ENCODE results near the gene TCEAL6.
"Not testable (repeated sequence)": the region's sequence is repeated elsewhere in the genome, so short reads cannot be mapped to it uniquely, and the experiment has no call there.

The TCEAL6 gene

DNA sequence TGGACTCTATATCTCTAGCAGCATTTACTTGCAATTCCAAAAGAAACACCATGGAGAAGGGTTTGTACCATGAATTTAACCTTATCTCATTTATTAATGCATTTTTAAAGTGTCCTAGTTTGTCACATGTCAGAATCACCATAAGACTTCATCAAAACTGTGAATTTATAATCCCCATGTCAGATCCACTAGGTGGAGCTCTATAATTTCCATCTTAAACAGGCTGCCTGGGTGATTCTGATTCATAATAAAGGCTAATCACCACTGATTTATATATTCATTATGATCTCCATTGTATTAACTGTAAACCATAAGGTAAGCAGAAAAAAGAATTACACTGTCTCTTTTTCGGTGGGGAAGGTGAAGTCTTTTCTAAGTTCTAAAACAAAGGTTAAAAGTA is 12.8 kb downstream of the TCEAL6 start:
- Histone ChIP-seq H3K9ac (ENCODE audit: insufficient read length) (no peak overlapping the region), H3K9me3 (ENCODE audit: low read depth, low read length) (no peaks in the 10 kb centered on the region), H3K27ac (no peak overlapping the region), H3K36me3 (ENCODE audit: insufficient read depth, low read length) (no peaks in the 10 kb centered on the region), H3K4me3 (no peak overlapping the region)
- no peak for DNase-seq (ENCODE audit: low read depth, low spot score)
- no peak for TF ChIP-seq EZH2 (IDR thresholded peaks at IDR 0.05)
- TF ChIP-seq POLR2AphosphoS5 (IDR thresholded peaks at IDR 0.05; ENCODE audit: borderline replicate concordance, low read depth, low read length): no peak
- no peak for TF ChIP-seq FOXP2 (optimal IDR thresholded peaks at IDR 0.05; ENCODE audit: control extremely low read depth, extremely low read length, insufficient read depth)

DNA sequence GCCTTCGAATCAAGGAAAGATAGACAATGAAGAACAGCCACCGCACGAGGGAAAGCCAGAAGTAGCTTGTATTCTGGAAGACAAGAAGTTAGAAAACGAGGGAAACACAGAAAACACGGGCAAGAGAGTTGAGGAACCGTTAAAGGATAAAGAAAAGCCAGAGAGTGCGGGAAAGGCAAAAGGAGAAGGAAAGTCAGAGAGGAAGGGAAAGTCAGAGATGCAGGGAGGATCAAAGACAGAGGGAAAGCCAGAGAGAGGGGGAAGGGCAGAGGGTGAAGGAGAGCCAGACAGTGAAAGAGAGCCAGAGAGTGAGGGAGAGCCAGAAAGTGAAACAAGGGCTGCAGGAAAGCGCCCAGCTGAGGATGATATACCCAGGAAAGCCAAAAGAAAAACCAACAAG is 15.4 kb downstream of the TCEAL6 start:
- H3K36me3 ChIP-seq (ENCODE audit: insufficient read depth, low read length): no peaks in the 10 kb centered on the region
- no peak overlapping the region for H3K9ac ChIP-seq (ENCODE audit: insufficient read length)
- H3K9me3 ChIP-seq (ENCODE audit: low read depth, low read length): no peaks in the 10 kb centered on the region
- no peak for DNase-seq (ENCODE audit: low read depth, low spot score)
- no peak overlapping the region for H3K4me3 ChIP-seq
- TF ChIP-seq FOXP2 (optimal IDR thresholded peaks at IDR 0.05; ENCODE audit: control extremely low read depth, extremely low read length, insufficient read depth) (no peak), EZH2 (IDR thresholded peaks at IDR 0.05) (no peak), POLR2AphosphoS5 (IDR thresholded peaks at IDR 0.05; ENCODE audit: borderline replicate concordance, low read depth, low read length) (no peak)
- H3K27ac ChIP-seq: no peak overlapping the region

DNA sequence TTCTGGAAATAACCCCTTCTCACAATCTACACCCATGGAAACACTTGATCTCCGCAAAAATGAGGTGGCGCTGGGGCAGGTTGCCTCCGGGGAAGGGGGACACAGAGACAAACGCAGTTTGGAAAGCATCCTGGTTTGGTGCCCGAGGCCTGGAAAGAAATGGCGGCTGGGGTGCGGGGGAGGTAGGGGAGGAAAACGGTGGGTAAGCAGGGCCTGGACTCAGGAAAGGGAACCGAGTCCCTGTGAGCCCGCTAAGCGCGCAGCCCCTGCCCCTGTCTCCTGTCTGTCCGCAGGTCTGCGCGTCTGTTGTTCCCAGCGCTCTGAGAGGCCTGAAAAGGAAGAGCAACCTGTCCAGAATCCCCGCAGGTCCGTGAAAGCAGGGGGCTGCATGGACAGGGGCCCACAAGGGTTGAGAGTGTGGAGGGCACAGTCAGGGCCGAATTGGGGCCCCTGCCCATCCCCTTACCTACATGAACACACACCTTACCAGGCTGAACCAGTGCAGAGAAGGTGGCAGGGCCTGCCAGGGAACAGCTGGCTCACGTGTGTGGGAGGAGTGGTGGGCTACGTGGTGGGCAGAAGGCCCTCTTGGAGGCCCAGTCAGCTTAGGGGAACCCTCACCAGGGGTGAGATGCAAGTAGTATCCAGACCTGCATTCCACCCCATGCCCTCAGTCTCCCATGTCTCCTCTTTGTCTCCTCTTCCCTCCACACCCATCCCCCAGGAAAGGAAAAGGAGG is 16.0 kb downstream of the TCEAL6 start:
- H3K4me3 ChIP-seq; H3K9ac ChIP-seq (ENCODE audit: insufficient read length); H3K9me3 ChIP-seq (ENCODE audit: low read depth, low read length); H3K36me3 ChIP-seq (ENCODE audit: insufficient read depth, low read length); H3K27ac ChIP-seq; DNase-seq (ENCODE audit: low read depth, low spot score): not testable (repeated sequence)

DNA sequence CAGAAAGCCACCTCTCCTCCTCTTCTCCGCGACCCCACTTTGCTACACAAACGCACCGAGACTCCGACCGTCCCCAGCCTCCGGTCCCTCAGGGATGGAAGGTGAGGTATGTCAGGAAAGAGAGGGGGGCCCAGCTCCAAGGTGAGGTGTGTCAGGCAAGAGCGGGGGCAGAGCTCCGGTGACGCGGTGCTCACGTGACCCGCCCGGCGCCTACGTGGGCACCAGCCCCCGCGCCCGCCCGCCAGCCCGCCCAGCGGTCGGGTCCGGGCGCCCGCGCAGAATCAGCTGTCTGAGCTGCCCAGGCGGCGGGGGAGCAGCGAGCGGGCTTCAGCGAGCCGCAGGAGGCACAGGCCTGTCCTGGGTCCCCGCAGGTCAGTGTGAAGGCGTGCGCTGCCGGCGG is 16.8 kb downstream of the TCEAL6 start, which contains the start of gene TCEAL2:
Gene TCEAL2 (plus strand): TSS at position 244 of the 400 bp plus-strand sequence. CDS start 1,152 bp downstream, outside the sequence.
- not testable (repeated sequence) for H3K4me3 ChIP-seq; DNase-seq (ENCODE audit: low read depth, low spot score); H3K36me3 ChIP-seq (ENCODE audit: insufficient read depth, low read length); H3K9ac ChIP-seq (ENCODE audit: insufficient read length); H3K9me3 ChIP-seq (ENCODE audit: low read depth, low read length); H3K27ac ChIP-seq

DNA sequence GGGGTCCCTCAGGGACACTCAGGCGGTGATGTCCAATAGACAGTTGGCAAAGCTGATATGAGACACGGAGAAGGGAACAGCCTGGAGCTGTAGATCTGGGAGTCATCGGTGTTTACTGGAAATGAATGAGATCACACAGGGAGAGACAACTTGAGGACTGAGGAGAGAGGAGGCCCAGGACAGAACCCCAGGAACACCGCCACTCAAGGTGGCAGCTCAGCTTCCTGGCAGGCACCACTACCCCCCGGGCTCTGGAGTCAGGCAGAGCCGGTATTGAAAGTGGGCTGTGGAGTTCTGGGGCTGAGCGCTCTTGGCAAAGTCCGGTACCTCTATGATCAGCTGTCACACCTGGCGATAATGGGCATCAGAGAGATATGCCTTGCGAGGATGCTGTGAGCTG is 17.3 kb downstream of the TCEAL6 start:
- not testable (repeated sequence) for DNase-seq (ENCODE audit: low read depth, low spot score); H3K4me3 ChIP-seq; H3K9me3 ChIP-seq (ENCODE audit: low read depth, low read length)

DNA sequence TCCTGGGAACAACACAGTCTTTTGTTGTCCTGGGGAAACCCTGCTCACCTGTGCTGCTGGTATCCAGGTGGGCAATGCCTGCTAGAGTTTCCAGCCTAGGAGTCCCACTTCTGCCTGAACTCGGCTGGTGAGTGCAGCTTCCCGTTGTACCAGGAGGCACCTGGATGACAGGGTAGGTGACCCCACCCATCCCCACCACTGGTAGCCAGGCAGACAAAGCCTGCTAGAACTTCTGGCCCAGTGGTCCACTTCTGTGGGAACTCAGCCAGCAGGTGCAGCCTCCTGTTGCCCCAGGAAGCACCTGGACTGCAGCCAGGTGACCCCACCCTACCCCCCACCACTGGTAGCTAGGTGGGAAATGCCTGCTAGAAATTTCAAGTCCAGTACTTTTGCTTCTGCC is 26.5 kb downstream of the TCEAL6 start:
- H3K9ac ChIP-seq (ENCODE audit: insufficient read length): no peak overlapping the region
- DNase-seq (ENCODE audit: low read depth, low spot score): no peak
- no peak overlapping the region for H3K4me3 ChIP-seq
- no peak overlapping the region for H3K27ac ChIP-seq
- no peaks in the 10 kb centered on the region for H3K9me3 ChIP-seq (ENCODE audit: low read depth, low read length)
- no peaks in the 10 kb centered on the region for H3K36me3 ChIP-seq (ENCODE audit: insufficient read depth, low read length)
- TF ChIP-seq POLR2AphosphoS5 (IDR thresholded peaks at IDR 0.05; ENCODE audit: borderline replicate concordance, low read depth, low read length) (no peak), EZH2 (IDR thresholded peaks at IDR 0.05) (no peak), FOXP2 (optimal IDR thresholded peaks at IDR 0.05; ENCODE audit: control extremely low read depth, extremely low read length, insufficient read depth) (no peak)

More for the DNA sequence above, 17.3 kb downstream of the TCEAL6 start:
- H3K27ac ChIP-seq; H3K36me3 ChIP-seq (ENCODE audit: insufficient read depth, low read length); H3K9ac ChIP-seq (ENCODE audit: insufficient read length): not testable (repeated sequence)

DNA sequence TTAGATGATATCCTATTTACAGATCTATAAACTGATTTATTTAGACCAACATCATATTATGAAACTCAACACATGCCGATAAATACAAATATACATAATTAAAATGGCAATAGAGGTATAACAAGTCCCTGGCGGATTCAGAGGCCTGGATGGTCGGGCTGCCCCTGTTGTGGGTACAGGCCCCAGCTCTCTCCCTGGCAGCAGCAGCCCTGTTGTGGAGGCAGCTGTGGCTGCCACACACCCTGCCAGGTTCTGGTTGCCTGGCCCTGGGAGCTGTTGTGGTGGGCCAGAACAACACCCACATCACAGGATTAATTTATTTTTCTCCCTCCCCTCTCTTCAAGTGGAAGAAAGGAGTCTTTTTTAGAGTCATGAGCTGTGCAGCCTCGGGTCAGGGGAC is 28.9 kb downstream of the TCEAL6 start:
- no peak for DNase-seq (ENCODE audit: low read depth, low spot score)
- H3K4me3 ChIP-seq: no peak overlapping the region
- H3K27ac ChIP-seq: no peak overlapping the region
- H3K9ac ChIP-seq (ENCODE audit: insufficient read length): no peak overlapping the region
- no peaks in the 10 kb centered on the region for H3K36me3 ChIP-seq (ENCODE audit: insufficient read depth, low read length)
- H3K9me3 ChIP-seq (ENCODE audit: low read depth, low read length): no peaks in the 10 kb centered on the region
- no peak for TF ChIP-seq EZH2 (IDR thresholded peaks at IDR 0.05)
- TF ChIP-seq POLR2AphosphoS5 (IDR thresholded peaks at IDR 0.05; ENCODE audit: borderline replicate concordance, low read depth, low read length): no peak
- TF ChIP-seq FOXP2 (optimal IDR thresholded peaks at IDR 0.05; ENCODE audit: control extremely low read depth, extremely low read length, insufficient read depth): no peak

Measured in SK-N-MC (cell line).